SW480 (cell line): ENCODE measurements around the gene PYGO1.
"Not testable (repeated sequence)": the region's sequence is repeated elsewhere in the genome, so short reads cannot be mapped to it uniquely, and the experiment has no call there.

Source experiments
- DNase-seq: peaks from one replicate; pipeline ENCODE4 v3.0.0-alpha.2; 2016; ENCODE audit warnings: low spot score

Gene PYGO1, protein sequence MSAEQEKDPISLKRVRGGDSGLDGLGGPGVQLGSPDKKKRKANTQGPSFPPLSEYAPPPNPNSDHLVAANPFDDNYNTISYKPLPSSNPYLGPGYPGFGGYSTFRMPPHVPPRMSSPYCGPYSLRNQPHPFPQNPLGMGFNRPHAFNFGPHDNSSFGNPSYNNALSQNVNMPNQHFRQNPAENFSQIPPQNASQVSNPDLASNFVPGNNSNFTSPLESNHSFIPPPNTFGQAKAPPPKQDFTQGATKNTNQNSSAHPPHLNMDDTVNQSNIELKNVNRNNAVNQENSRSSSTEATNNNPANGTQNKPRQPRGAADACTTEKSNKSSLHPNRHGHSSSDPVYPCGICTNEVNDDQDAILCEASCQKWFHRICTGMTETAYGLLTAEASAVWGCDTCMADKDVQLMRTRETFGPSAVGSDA

DNA sequence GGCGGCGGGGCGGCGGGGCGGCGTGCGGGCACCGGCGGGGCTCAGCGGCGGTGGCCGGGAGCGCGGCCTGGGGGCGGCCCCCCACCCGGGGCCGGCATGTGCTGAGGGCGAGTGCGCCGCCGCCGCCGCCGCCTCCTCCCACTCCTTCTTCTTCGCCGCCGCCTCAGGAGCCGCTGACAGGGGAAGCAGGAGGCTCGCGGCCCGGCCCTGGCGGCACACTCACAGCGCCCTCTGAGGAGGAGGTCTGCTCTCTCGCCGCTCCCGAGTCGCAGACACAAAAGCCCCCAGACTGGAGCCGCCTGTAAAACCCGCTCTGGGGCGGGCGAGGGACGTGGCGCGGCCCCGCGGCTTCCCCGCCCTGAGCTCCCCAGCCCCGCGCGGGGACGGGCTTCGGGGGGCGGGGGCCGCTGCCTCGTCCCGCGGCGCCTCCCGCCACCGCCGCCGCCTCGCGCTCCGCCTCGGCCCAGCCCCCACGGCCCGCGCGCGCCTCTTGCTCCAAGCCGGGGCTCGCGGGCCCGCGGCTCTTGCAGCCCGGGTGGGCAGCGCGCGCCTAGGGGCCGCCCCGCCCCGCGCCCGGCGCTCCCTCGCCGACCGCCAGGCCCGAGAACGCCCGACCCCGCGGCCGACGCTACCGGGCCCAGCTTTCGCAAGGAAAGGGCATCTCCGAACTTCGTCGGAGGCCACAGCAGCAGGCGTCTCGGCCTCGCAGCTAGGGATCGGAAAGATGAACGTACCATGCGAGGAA, at the start of gene PYGO1:
TSS of gene PYGO1 (minus strand) at position 276 of the 745 bp plus-strand sequence. CDS start 462 bp downstream, outside the sequence.
- DNase-seq, result peak; percentile 39

DNA sequence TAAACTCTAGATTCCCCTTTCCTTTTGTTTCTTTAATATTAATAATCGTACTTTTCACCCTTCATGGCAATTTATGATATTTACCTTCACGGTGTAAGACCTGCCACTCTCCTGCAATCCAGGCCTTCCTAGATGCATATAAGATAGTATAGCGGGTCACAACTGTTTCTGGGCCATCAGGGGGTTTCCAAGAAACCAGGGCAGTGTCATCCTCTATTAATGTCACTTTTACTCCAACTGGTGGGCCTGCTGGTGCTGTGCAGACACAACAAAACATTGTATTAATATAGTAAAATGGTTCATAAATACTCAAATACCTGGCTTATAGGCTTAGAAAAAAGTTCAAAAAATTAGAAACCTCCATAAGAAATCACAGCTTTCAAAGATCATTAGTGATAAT, 48.9 kb upstream of the PYGO1 start:
- no peak for DNase-seq

DNA sequence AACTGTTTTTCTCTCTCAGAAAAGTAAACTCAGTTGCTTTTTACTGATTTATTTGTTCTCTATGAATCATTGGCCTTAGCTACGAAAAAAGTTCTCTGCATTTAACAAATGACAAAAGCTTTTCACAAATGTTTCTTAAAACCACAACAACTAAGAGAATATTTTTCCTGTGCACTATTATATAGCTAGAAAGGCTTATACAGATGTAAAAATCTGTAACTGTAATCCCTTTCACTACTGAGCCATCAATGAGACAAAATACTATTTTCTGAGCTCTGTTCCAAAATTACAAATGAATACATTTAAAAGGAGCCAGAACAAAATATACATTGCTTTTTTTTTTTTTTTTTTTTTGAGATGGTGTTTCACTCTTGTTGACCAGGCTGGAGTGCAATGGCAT, 45.6 kb upstream of the PYGO1 start:
- no peak for DNase-seq

DNA sequence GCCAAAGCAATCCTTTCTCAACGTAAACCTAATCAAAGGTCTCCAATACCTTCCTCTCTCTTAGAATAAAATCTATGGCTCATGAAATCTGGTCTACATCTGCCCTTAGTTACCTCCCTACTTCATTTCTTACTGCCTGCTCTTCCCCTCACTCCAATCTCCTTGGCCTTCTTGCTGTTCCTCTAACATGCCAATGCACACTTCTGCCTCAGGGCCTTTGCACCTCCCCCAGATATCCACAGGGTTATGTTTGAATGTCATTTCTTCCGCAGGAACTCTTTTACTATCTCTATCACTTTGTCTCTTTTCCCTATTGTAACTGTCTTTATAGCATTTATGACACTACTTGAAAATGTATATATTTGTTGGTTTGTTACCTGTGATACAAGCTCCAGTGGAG, 44.3 kb upstream of the PYGO1 start:
- DNase-seq, result no peak

DNA sequence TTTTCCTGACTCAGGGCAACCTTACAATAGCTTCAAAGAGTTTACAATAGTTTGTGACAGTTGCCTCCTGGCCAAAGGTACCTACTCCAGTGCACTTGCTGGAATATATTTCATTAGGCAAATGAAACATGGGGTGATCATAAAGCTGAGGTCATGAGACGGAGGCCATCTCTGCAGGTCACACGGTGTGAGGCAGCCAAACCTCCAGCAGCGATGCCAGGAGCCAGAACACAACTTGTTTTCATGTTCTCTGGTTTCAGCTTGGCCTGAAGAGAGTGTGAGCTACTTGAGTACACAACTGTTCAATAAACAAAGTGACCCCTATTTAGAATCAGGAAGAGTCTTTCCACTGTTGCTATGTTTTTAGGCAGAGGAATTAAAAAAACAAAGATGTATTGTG, 42.7 kb upstream of the PYGO1 start:
- no peak for DNase-seq

DNA sequence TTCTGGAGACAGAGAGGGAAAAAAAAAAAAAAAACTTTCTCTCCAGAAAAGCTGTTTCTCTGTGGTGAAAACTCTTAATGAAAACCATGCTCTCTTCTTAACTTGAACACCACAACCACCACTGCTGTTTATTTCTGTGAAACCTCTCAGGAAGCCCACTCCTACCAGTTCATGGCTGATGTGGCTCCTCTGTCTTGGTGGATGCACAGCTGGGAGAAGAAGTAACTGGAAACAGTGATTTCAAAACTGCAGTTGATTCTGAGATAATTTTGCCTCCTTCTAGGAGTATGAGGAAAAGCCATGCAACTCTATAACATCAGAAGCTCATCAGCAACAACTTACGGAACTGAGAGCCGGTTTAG, 40.2 kb upstream of the PYGO1 start:
- DNase-seq, result no peak

DNA sequence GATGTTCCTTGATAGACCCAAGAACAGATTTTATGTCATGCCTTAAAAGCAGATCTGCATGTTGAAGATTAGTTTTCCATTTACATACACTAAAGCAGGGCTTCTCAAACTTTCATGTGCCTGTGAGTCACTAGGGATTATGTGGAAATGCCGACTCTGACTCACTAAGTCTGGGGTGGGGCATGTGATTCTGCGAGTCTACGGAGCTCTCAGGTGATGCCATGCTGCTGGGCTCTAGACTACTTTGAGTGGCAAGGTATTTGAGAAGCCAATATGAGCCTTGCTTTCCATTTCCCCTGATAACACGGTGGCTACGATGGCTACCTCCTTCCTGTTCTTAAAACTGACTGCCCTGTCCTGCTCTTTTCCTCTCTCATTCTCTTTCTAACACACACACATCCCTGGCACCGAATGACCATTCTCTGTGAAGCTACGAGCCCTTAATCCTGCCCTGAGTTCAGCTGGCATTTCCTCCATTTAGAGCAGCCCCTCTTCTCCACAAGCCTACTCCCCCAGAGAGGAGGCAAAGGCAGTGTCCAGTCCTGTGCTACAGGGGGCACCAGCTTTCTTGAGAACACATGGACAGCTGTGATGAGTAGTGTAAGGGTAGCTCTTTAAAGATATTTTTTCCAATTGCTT, 39.7 kb upstream of the PYGO1 start:
- DNase-seq, result peak; percentile 79

DNA sequence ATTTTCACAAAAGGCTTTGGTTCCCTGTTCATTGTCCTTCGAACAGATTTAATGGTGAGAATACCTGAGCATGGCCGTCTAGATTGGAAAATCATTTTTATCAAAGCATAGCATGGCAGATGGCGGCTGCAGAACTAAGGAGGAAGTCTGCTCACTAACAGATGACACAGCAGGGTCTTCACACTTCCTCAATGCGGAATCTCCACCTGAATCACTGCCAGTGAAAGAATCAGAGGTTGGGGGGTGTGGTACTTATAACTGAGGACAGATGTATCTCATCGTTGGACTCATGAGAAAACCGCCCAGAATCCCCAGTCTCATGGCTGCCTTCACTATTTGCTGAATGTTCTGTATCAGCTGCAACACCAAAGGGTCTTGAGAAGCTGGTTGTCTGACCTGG, 31.6 kb upstream of the PYGO1 start:
- no peak for DNase-seq

DNA sequence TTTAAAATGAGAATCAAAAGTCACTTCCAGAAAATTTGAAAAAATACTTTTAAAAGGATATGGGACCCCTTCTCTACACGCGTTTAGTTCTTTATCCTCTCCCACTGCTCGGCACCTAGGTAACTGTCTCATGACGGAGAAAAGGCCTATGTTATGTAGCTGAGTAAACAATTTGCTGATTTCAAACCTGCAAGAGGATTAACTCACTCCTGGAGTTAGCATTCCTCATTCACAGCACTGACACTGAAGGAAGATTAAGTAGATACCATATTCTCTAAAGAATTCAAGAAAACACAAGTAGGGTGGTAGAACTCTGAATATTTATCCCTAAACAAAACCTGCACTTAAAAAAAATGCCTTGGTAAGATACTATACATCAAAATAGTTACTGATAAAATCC, 30.2 kb upstream of the PYGO1 start:
- DNase-seq, result no peak

DNA sequence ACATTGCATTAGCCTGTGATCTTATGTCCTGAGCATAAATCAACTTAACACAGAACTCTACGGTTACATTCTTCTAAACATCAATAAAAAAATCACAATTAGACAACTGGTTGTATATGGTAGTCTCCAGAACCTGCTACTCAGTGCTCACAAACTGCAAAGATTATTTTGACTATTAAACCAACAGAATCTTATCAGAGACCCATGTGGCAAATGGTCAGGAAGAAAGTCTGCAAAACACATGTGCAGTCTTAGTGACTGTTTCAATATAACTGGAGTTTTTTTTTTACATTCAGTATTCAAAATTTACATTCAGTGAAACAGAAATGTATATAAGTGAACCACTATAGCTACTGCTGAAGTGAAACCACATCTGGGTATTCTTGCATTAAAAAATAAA, 27.3 kb upstream of the PYGO1 start:
- no peak for DNase-seq

DNA sequence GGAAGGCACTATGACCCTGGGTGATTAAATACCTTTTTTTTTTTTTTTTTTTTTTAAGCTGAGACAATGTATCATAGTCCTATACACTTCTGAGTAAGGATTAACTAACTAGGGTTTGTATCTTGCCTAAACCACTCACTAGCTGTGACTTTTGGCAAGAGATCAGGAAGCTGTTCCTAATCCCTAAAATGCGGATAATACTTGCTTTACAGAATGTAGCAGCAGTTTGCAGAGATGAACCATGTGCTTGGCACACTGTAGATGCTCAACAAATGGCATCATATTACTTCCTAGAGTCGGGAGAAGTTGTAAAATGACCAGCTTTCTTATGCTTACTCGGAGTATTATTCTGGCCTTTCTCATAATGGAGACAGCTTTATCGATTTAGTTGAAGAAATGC, 25.6 kb upstream of the PYGO1 start:
- no peak for DNase-seq

DNA sequence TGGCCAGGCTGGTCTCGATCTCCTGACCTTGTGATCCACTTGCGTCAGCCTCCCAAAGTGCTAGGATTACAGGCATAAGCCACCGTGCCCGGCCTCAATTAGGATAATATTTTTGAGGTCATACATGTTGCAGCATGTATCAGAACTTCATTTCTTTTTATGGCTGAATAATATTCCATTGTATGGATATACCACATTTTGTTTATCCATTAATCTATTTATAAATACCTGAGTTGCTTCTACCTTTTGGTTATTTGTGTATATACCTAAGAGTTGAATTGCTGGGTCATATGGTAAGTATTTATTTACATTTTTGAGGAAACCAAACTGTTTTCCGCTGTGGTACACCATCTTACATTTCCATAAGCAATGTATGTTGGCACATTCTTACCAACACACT, 18.1 kb upstream of the PYGO1 start:
- no peak for DNase-seq

DNA sequence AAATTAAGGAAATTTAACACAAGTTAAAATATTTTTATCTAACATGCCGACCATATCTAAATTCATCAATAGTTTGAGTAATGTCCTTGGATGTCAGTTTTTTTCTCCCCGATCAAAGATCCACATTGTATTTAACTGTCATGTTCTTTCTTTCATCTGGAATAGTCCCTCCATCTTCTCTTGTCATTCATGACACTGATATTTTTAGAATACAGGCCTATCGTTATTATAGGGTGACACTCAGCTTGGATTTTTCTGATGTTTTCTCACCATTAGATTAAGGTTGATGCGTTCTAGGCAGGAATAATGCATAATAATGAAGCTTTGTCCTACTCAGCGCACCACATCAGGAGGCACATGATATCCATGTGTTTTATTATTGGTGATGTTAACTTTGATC, 13.2 kb upstream of the PYGO1 start:
- no peak for DNase-seq

DNA sequence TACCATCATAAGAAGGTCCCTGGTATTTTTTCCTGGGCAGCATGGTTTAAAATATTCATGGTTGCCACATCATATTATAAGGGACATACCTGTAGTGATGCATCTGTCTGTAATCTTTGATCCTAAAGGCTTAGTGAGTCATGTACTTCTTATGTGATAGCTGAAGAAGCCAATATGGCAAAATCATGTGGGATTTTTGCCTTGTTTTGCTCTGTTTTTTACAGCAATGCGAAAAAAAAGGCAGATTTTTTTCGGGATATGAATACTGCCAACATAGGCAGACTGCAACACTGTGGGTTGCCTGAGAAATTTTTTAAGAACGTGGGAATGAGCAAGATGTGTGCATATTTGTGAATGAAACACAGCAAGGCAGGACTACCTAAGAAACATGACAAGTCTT, 11.3 kb upstream of the PYGO1 start:
- no peak for DNase-seq

DNA sequence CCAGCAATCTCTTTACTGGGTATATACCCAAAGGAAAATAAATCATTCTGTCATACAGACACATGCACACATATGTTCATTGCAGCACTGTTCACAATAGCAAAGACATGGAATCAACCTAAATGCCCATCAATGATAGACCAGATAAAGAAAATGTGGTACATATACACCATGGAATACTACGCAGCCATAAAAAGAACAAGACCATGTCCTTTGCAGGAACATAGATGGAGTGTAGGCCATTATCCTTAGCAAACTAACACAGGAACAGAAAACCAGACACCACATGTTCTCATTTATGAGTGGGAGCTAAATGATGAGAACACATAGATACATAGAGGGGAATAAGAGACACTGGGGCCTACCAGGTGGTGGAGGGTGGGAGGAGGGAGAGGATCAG, 4.9 kb upstream of the PYGO1 start:
- not testable (repeated sequence) for DNase-seq

DNA sequence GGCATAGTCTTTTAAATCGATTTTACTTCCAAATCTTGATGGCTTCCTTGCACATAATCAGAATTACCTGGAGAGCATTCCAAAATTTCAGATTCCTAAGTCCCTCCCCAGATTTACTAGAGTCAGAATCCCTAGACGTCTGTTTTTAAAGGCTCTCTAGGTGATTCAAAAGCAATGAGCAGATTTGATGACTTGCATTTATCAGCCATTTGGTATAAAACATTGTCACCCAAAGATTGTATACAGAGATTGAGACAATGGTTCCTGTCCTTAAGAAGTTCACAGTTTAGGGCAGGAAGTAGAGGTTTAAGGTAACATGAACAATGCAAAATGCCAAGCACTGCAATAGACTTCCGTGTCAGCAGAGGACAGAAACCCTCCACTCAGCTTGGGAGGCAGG, 2.6 kb upstream of the PYGO1 start:
- DNase-seq, result no peak

DNA sequence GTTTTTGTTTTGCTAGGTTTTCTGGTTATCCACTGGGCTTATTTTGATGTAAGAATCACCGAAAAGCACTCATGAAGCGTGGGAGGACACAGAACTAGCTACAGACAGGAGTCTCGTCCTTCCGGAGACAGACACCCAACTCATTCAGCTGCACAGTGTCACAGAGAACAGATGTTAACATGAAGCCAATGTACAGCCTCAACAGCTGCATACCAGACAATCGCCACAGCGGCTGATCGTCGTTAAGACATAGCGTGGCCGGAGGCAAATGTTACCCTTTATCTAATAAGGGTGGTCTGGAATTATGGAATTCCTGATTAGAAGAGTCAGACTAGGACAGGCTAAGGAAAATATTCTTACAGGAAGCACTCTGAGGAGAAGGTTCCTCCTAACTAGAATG, 1.1 kb upstream of the PYGO1 start:
- DNase-seq, result no peak

DNA sequence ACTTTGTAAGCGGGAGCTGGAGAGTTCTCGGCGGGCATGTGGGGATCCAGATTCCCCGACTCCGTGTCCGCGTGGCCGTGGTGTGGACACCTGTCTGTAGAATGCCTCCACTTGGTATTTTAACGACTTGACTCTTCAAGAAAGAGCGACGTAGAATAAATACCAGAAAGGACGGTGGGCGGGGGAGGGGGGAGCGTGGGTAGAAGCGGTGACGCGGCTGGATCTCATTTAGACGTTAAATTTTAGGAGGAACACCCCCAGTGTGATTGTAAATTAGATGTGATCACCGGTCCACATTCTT, 620 bp upstream of the PYGO1 start:
- no peak for DNase-seq

DNA sequence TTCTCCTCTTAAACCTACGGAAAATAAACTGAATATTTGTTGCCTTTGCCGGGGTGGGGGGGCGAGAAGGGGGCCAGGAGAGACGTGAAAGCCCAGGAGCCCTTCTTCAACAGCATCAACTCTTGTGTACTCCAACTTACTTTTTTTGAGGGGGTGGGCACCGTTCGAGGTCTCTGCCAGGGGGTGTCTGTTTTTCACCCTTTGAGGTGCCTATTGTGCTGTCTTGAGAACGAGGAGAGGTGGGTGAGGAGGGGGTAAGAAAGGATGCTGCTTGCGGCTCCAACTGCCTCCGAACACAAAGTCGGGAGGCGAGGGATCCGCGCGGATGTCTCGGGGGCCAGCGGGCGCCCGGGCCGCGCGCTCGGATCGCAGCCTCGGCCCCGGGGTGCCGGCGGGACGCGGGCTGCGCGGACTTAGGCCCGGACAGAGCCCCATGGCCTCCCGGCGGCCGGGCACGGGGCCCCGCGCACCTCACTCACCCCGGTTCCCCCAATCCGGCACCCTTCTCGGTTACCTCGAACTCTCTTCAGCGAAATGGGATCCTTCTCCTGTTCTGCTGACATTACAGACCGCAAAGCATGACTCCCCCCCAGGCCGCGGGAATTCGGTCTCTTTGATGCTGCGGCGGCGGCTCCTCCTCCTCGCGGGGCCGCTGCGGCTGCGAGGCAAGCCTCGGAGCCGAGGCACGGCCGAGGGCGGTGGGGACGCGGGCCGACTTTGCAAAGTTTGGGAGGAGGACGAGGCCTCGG, 650 bp downstream of the PYGO1 start:
- DNase-seq, result peak; percentile 26

DNA sequence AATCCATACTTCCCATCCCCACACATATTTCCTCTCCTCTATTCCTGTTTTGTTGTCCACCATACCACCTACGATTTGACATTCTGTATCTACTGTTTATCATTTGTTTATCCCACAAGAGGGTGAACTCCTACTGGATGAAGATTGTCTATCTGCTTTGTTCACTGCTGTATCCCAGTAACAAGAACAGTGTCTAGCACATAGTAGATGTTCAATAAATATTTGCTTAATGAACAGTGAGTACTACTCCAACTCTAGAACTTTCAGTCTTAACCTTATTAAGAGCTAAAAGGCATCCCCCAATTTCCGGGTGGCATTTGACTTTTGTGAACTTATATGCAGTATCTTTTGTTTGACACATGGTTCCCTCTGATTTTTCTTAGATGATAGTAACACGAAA, 1.3 kb downstream of the PYGO1 start:
- DNase-seq, result no peak

DNA sequence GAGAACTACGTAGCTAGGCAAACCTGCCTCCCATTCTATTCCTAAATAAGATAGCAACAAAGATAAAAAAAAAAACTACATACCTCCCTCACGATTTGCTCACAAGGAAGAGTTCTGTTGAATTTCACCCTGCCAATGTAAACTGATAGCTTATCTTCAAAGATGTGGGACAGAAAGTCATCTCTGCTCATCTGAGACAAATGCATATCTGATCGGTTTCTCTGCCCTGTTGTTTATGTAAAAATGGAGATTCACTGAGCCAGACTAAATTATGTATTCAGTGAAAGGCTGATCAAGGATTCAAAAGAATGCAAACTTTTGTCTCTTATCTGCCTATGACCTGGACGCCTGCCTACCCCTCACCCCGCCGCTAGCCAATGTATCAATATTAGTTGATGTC, 11.2 kb downstream of the PYGO1 start:
- DNase-seq, result no peak

DNA sequence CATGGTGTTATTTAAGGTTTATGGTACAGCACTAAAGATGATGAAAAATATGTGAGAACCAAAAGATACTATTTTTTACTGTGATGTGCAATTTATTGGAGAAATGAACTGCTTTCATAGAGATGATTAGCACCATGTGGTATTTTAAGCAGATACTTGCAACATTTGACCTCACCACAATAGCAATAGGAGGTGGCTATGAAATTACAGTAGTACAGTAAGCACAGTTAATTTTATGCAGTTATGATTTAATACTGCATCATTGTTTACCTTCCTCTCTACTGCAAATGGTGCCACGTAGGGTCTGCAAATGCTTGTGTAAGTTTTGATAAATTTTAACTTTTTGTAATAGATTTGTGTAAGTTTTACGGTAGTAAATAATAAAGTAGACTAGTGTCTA, 14.0 kb downstream of the PYGO1 start:
- DNase-seq, result no peak

DNA sequence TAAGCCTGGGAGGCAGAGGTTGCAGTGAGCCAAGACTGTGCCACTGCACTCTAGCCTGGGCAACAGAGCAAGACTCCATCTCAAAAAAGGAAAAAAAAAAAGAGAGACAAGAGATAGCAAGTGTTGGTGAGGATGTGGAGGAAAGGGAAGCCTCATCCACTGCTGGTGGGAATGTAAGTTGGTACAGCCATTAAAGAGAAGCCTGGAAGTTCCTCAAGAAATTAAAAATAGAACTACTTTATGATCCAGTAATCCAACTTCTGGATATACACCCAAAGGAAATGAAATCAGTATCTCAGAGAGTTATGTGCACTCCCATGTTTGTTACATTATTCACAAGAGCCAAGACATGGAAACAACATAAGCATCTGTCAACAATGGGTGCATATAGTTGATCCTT, 14.9 kb downstream of the PYGO1 start:
- DNase-seq, result no peak
